ENCODE measurements around the gene HYAL3.
A peak's percentile ranks its signal among the peaks of the same experiment; 100 is the strongest.
"Not testable (repeated sequence)": the region's sequence is repeated elsewhere in the genome, so short reads cannot be mapped to it uniquely, and the experiment has no call there.

The HYAL3 gene

GRCh38 chr3:50288387-50289007, 10.7 kb downstream of the HYAL3 start:
- DNase-seq = no peak

GRCh38 chr3:50287262-50287661, 11.9 kb downstream of the HYAL3 start:
- DNase-seq = no peak

GRCh38 chr3:50286322-50287227, 12.6 kb downstream of the HYAL3 start:
- DNase-seq = no peak

- not testable (repeated sequence) for DNase-seq
Measured at GRCh38 chr3:50284121-50284520, 15.1 kb downstream of the HYAL3 start.

- no peak for DNase-seq
Measured at GRCh38 chr3:50279255-50280016, 19.8 kb downstream of the HYAL3 start.

- no peak for DNase-seq
Measured at GRCh38 chr3:50278880-50279224, 20.4 kb downstream of the HYAL3 start, which contains the start of gene LSMEM2. TSS of gene LSMEM2 (plus strand) at chr3:50279087. CDS start at chr3:50279114, 27 bp downstream.

GRCh38 chr3:50278123-50278879, 20.9 kb downstream of the HYAL3 start:
- DNase-seq = no peak

GRCh38 chr3:50276762-50277101, 22.5 kb downstream of the HYAL3 start:
- no peak for DNase-seq

- DNase-seq = peak; percentile 57
Measured at GRCh38 chr3:50275996-50276761, 23.0 kb downstream of the HYAL3 start.

- DNase-seq = no peak
Measured at GRCh38 chr3:50275141-50275995, 23.8 kb downstream of the HYAL3 start.

GRCh38 chr3:50274371-50275104, 24.7 kb downstream of the HYAL3 start:
- peak; percentile 85 for DNase-seq

- no peak for DNase-seq
Measured at GRCh38 chr3:50273689-50274065, 25.5 kb downstream of the HYAL3 start.

- peak; percentile 92 for DNase-seq
Measured at GRCh38 chr3:50272911-50273688, 26.1 kb downstream of the HYAL3 start.

- not testable (repeated sequence) for DNase-seq
Measured at GRCh38 chr3:50272538-50272910, 26.7 kb downstream of the HYAL3 start.

GRCh38 chr3:50271314-50271936, 27.8 kb downstream of the HYAL3 start:
- DNase-seq = no peak

- no peak for DNase-seq
Measured at GRCh38 chr3:50270422-50271224, 28.6 kb downstream of the HYAL3 start.

GRCh38 chr3:50269977-50270413, 29.2 kb downstream of the HYAL3 start:
- DNase-seq = no peak

GRCh38 chr3:50269460-50269859, 29.7 kb downstream of the HYAL3 start:
- DNase-seq = no peak
